Measurements from ENCODE around the gene DHRS12.

DHRS12 gene

GRCh38 chr13:51727634-51728274, 76.2 kb downstream of the DHRS12 start:
- TF ChIP-seq, protein P1, sequence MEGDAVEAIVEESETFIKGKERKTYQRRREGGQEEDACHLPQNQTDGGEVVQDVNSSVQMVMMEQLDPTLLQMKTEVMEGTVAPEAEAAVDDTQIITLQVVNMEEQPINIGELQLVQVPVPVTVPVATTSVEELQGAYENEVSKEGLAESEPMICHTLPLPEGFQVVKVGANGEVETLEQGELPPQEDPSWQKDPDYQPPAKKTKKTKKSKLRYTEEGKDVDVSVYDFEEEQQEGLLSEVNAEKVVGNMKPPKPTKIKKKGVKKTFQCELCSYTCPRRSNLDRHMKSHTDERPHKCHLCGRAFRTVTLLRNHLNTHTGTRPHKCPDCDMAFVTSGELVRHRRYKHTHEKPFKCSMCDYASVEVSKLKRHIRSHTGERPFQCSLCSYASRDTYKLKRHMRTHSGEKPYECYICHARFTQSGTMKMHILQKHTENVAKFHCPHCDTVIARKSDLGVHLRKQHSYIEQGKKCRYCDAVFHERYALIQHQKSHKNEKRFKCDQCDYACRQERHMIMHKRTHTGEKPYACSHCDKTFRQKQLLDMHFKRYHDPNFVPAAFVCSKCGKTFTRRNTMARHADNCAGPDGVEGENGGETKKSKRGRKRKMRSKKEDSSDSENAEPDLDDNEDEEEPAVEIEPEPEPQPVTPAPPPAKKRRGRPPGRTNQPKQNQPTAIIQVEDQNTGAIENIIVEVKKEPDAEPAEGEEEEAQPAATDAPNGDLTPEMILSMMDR (IDR thresholded peaks at IDR 0.05; ENCODE audit: borderline replicate concordance, control extremely low read depth, extremely low read depth, insufficient read depth, missing control alignments), result no peak
- in situ Hi-C loops (cut with MboI; ENCODE audit: low sequenced_read_pairs, unreplicated experiment), result no loop called here
- no peak for DNase-seq (ENCODE audit: low spot score)

GRCh38 chr13:51726446-51727193, 77.3 kb downstream of the DHRS12 start:
- no peak for DNase-seq (ENCODE audit: low spot score)
- TF ChIP-seq, protein P1 (IDR thresholded peaks at IDR 0.05; ENCODE audit: borderline replicate concordance, control extremely low read depth, extremely low read depth, insufficient read depth, missing control alignments), result no peak
- in situ Hi-C loops (cut with MboI; ENCODE audit: low sequenced_read_pairs, unreplicated experiment), result no loop called here

- DNase-seq (ENCODE audit: low spot score), result no peak
- TF ChIP-seq, protein P1 (IDR thresholded peaks at IDR 0.05; ENCODE audit: borderline replicate concordance, control extremely low read depth, extremely low read depth, insufficient read depth, missing control alignments), result no peak
- in situ Hi-C loops (cut with MboI; ENCODE audit: low sequenced_read_pairs, unreplicated experiment), result no loop called here
These were observed 79.2 kb downstream of the DHRS12 start for GRCh38 chr13:51724721-51725120.

- in situ Hi-C loops (cut with MboI; ENCODE audit: low sequenced_read_pairs, unreplicated experiment), result no loop called here
- TF ChIP-seq, protein P1 (IDR thresholded peaks at IDR 0.05; ENCODE audit: borderline replicate concordance, control extremely low read depth, extremely low read depth, insufficient read depth, missing control alignments), result no peak
- no peak for DNase-seq (ENCODE audit: low spot score)
These were observed 80.4 kb downstream of the DHRS12 start for GRCh38 chr13:51723529-51723928.

GRCh38 chr13:51721496-51721895, 82.5 kb downstream of the DHRS12 start:
- TF ChIP-seq, protein P1 (IDR thresholded peaks at IDR 0.05; ENCODE audit: borderline replicate concordance, control extremely low read depth, extremely low read depth, insufficient read depth, missing control alignments), result no peak
- DNase-seq (ENCODE audit: low spot score), result peak; percentile 20
- in situ Hi-C loops (cut with MboI; ENCODE audit: low sequenced_read_pairs, unreplicated experiment), result no loop called here

DNA sequence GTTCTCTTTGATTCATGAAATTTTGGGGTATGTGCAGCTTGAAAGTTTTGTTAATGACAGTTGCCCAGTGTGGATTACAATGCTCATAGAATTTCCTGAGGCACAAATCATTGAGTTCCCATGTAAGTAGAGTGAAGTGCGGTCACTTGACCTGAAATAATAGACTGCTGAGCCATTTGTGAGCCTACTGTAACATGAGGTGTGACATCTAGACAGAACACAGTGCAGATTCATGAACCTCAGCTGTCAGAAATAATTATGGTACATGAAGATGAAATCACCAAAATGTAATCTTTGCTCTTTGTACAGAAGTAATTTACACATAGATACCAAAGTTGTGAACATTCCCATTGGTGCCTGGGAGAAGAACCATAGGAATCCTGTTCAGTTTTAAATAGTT, 84.6 kb downstream of the DHRS12 start:
- in situ Hi-C loops (cut with MboI; ENCODE audit: low sequenced_read_pairs, unreplicated experiment), result no loop called here
- TF ChIP-seq, protein P1 (IDR thresholded peaks at IDR 0.05; ENCODE audit: borderline replicate concordance, control extremely low read depth, extremely low read depth, insufficient read depth, missing control alignments), result no peak
- DNase-seq (ENCODE audit: low spot score), result no peak

All from GM13976 (cell line).